ENCODE data around the gene OR56A4.

Gene OR56A4

GRCh38 chr11:5955586-5955985 is 51.2 kb downstream of the OR56A4 start:
- DNase-seq: no peak

Data from activated CD4-positive, alpha-beta T cell treated with anti-CD3 and anti-CD28 coated beads, Interleukin-2, amount 50 U/mL, for 4 hours (primary cell).